Adrenal gland (tissue), 12 donors: ENCODE results near the gene ANKS3. TPM values are rescaled to one million over a fixed set of nuclear protein-coding genes. Genes with fewer than 3 reads are reported as not detected.

ENCODE experiments used
- DNase-seq, 7 donors: peaks; one replicate each; pipeline ENCODE4 v3.0.0-alpha.2; 2019 to 2020
- H3K27ac ChIP-seq, 5 donors: fragments of 200-600 bp; sonication (generic) in 4 of 5; 1 replicate in 3 of 5; 2 replicates in 2 of 5; pipeline versions ENCODE4 v1.5.1 to v1.8.0; 2016 to 2020; ENCODE audit warnings: mild to moderate bottlenecking in 1 of 5
- H3K27me3 ChIP-seq: fragments of 200-600 bp; 2 replicates; pipeline ENCODE4 v1.8.0; 2021
- H3K36me3 ChIP-seq, 2 donors: fragments of 200-600 bp; replicated peaks in 1 of 2; 1 replicate in 1 of 2; 2 replicates in 1 of 2; pipeline versions ENCODE4 v1.5.1 to v1.8.0; 2018 to 2022
- H3K4me1 ChIP-seq, 2 donors: fragments of 200-600 bp; replicated peaks in 1 of 2; 1 replicate in 1 of 2; 2 replicates in 1 of 2; pipeline versions ENCODE4 v1.5.1 to v1.8.0; 2018 to 2021
- H3K4me3 ChIP-seq, 4 donors: fragments of 200-600 bp; sonication (generic) in 3 of 4; one replicate each; pipeline ENCODE4 v1.5.1; 2016 to 2018
- H3K9me3 ChIP-seq, 3 donors: fragments of 200-600 bp; sonication (generic) in 1 of 3; replicated peaks in 1 of 3; 1 replicate in 2 of 3; 2 replicates in 1 of 3; pipeline versions ENCODE4 v1.5.1 to v1.8.0; 2016 to 2021
- POLR2A ChIP-seq, 2 donors: fragments of 450-650 bp; IDR thresholded peaks; one replicate each; pipeline ENCODE4 v1.6.1; 2017; ENCODE audit warnings: antibody characterized with exemption in 2 of 2, mild to moderate bottlenecking in 2 of 2, moderate library complexity in 1 of 2
- WGBS, 4 donors: extraction: QIAGEN DNeasy Blood & Tissue Kit in 2 of 4; methylation state at CpG; one replicate each; pipeline versions ENCODE4 v1.1.5 to v1.1.7; 2013 to 2017; 5-methylcytosine and 5-hydroxymethylcytosine counted together
- intact Hi-C, 2 donors: fragments of 100-400 bp; cut with DNase I; formaldehyde crosslinking; loops; one replicate each; pipeline versions ENCODE4 v1.14.1 to v1.15.0; 2022 to 2023
- polyA plus RNA-seq, 3 donors: library from polyadenylated mRNA; stranded (reverse); fragments of 200-250 nt in 2 of 3; fragments of 350-450 nt in 1 of 3; fragmentation: Illumina TruSeq in 1 of 3; extraction: RNeasy Lipid Tissue Mini Kit (QIAGEN cat#74804) in 1 of 3; gene quantifications; one replicate each; pipeline ENCODE4 v1.2.3, GENCODE V29; 2013 to 2014
- total RNA-seq, 9 donors: library from RNA; depleted of rRNA in 4 of 9; stranded (reverse); fragments of >200 nt in 4 of 9; fragments of 120-200 nt in 1 of 9; fragmentation: NEBNext Ultra II Directional in 1 of 9; extraction: Animal tissue kit (Norgen Biotek cat#: 25700) in 1 of 9; gene quantifications; one replicate each; pipeline versions ENCODE4 v1.1.0 to v1.2.4, GENCODE V29; 2013 to 2023
- TF ChIP-seq, protein P1 (sequence below), 6 experiments: fragments of 450-650 bp in 4 of 6; fragments of 200-600 bp in 2 of 6; sonication (generic) in 1 of 6; IDR thresholded peaks; 1 replicate in 5 of 6; 2 replicates in 1 of 6; pipeline versions ENCODE4 v1.5.1 to v1.8.0; 2016 to 2021; ENCODE audit warnings: antibody characterized with exemption in 6 of 6, mild to moderate bottlenecking in 2 of 6, moderate library complexity in 1 of 6
- donor health status: healthy with polysubstance abuse.
- donor health status: Bipolar disorder and iron deficiency.
- donor health status: DM: yes; HTN: yes; CAD: no.
- donor health status: DM: no; HTN: no; CAD: no.
- donor health status: DM: no; HTN: no; CAD: no.
- donor health status: DM: yes; HTN: yes; CAD: no.

Gene ANKS3
- total and polyA plus RNA-seq, 12 donors, result 7.2 to 118 (median 19.1) TPM

DNA sequence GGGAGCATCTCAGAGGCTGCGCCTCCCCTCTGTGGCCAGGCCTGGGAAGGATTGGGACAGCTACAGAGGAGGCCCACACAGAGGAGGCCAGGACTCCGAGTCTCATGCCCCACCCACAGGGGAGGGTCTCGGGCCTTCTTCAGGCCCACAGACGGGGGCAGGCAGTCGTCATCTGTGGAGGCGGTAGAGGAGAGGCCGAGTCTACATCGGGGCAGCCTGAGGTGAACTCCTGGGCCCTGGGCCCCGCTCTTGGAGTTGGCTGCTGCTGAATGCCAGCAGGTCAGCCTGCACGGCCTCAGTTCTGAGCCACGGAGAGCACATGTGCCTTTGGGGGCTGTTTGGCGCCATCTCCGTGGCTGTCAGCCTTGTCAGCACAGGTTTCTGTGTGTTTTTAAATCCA, 48.8 kb downstream of the ANKS3 start:
- 50 to 93% (median 83%) methylated on average over 1 to 13 of the region's 13 CpGs for WGBS, 4 donors

DNA sequence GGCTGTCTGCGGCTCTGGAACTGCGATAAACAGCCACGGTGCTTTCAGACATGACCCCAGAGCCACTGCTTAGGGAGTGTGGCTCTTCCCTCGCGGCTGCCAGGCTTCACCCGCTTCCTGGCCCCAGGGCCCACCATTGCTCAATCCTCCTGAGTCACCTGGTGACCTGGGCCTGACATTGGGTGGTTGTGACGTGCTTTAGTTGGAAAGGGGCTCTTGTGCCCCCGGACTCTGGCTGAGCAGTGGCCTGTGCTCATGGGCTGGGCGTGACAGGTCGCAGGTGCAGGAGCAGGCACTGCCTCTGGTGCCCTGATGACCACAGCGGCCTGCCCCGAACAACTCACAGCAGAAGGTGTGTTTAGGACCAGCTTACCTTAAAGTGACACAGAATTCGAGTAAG, 49.3 kb downstream of the ANKS3 start:
- Histone ChIP-seq H3K4me1 (peaks cover 7 to 15% of the 10 kb centered on the region in 2 donors), H3K9me3 (no peaks in the 10 kb centered on the region), H3K27me3 (no peaks in the 10 kb centered on the region), H3K4me3 (no peak overlapping the region), H3K27ac (no peak overlapping the region), H3K36me3 (peaks cover 0 to 60% of the 10 kb centered on the region in 2 donors)
- 80 to 90% (median 83%) methylated on average over 10 to 13 of the region's 13 CpGs for whole genome bisulfite sequencing, 4 donors
- intact Hi-C loops, result loop anchor here in 1 of 2 donors (5.0 kb wide), 1 partner anchor 57 kb away; no protein-coding TSS in a partner anchor
- TF ChIP-seq POLR2A (IDR thresholded peaks at IDR 0.05), result no peak
- TF ChIP-seq, protein P1, sequence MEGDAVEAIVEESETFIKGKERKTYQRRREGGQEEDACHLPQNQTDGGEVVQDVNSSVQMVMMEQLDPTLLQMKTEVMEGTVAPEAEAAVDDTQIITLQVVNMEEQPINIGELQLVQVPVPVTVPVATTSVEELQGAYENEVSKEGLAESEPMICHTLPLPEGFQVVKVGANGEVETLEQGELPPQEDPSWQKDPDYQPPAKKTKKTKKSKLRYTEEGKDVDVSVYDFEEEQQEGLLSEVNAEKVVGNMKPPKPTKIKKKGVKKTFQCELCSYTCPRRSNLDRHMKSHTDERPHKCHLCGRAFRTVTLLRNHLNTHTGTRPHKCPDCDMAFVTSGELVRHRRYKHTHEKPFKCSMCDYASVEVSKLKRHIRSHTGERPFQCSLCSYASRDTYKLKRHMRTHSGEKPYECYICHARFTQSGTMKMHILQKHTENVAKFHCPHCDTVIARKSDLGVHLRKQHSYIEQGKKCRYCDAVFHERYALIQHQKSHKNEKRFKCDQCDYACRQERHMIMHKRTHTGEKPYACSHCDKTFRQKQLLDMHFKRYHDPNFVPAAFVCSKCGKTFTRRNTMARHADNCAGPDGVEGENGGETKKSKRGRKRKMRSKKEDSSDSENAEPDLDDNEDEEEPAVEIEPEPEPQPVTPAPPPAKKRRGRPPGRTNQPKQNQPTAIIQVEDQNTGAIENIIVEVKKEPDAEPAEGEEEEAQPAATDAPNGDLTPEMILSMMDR (IDR thresholded peaks at IDR 0.05), result no peak
- no peak for DNase-seq

More for the DNA sequence above, 48.8 kb downstream of the ANKS3 start:
- TF ChIP-seq, protein P1 (IDR thresholded peaks at IDR 0.05), result no peak
- TF ChIP-seq POLR2A (IDR thresholded peaks at IDR 0.05), result no peak
- H3K4me1 ChIP-seq, result peaks cover 7 to 15% of the 10 kb centered on the region in 2 donors
- no peak overlapping the region for H3K4me3 ChIP-seq
- no peak for DNase-seq
- H3K9me3 ChIP-seq, result no peaks in the 10 kb centered on the region
- intact Hi-C loops, result no loop called here
- peaks cover 0 to 56% of the 10 kb centered on the region in 2 donors for H3K36me3 ChIP-seq
- no peaks in the 10 kb centered on the region for H3K27me3 ChIP-seq
- no peak overlapping the region for H3K27ac ChIP-seq

DNA sequence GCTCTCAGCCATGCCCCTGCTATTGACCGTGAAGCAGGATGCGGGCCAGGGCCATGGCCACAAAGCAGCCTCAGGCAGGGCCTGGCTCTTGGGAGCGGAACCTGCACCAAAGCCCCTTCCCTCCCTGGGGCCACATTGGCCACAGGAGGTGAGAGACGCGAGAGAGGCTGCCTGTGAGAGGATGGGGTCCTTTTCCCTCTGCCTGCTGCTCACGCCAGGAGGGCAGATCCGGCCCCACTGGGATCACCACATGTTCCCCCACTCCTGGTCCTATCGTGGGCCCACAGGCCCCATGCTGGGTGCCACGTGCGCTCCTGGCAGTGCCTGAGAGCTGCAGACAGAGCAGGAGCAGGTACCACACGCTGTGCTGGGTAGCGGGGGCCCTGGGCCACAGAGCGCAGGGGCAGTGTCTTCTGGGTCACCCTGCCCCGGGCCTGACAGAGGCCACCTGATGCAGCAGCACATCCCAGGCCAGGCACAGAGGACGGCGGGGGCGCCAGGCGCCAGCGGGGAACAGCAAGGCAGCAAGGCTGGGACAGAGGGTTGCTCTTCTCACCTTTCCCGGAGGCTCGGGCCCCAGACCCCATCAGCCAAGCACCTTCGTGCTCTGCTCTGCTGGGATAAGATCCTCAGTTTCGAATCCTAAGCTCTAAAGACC, 49.9 kb downstream of the ANKS3 start:
- 91 to 94% (median 91%) methylated on average over 2 to 23 of the region's 23 CpGs for whole genome bisulfite sequencing, 4 donors
- Histone ChIP-seq H3K36me3 (peaks cover 0 to 62% of the 10 kb centered on the region in 2 donors), H3K27me3 (no peaks in the 10 kb centered on the region), H3K9me3 (no peaks in the 10 kb centered on the region), H3K4me1 (peaks cover 7 to 15% of the 10 kb centered on the region in 2 donors), H3K27ac (no peak overlapping the region), H3K4me3 (no peak overlapping the region)
- TF ChIP-seq POLR2A (IDR thresholded peaks at IDR 0.05), result no peak
- DNase-seq, result peak in 2 of 7 donors; percentile 11 to 27
- intact Hi-C loops, result loop anchor here in 1 of 2 donors (5.0 kb wide), 1 partner anchor 57 kb away; no protein-coding TSS in a partner anchor

DNA sequence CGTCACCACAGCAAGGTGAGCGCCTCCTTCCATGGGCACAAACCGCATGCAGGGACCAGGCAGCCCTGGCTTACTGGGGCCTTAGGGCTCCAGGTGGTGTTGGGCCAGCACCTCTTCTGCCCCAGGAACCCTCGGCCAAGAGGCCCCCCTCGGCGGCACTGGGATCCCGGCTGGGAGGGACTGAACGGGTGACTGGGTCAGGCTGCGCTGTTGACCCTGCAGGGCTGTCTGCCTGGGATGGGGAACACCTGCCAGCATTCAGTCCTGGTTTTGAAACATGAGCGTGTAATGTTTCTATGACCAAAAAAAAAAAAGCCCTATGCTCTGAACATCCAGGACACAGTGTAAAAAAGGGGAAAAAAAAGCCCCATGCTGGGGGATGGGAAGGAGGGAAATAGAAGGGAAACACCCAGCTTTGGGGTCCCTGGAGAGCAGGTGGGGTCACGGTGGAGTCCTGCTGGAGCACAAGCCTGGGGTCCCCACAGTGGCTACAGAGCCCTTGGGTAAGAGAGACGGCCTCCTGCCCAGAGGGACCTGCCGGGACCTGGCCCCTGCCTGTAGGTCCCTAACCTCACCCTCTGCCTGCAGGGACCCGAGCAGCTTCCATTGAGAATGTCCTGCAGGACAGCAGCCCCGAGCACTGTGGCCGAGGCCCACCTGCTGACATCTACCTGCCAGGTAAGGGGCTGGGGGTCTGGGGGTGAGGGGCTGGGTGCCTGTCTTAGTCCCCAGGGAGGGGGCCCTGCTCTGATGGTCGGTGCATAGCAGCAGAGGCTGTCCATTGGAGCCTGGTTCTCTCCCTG, 50.6 kb downstream of the ANKS3 start:
- DNase-seq, result no peak
- Histone ChIP-seq H3K27ac (peak overlapping the region in 1 of 5 donors; percentile 30), H3K4me1 (peaks cover 6 to 15% of the 10 kb centered on the region in 2 donors), H3K4me3 (no peak overlapping the region), H3K9me3 (no peaks in the 10 kb centered on the region), H3K27me3 (no peaks in the 10 kb centered on the region), H3K36me3 (peaks cover 0 to 59% of the 10 kb centered on the region in 2 donors)
- intact Hi-C loops, result loop anchor here in 1 of 2 donors (5.0 kb wide), 1 partner anchor 56 kb away; no protein-coding TSS in a partner anchor
- TF ChIP-seq, protein P1 (IDR thresholded peaks at IDR 0.05), result peak in 1 of 6 experiments; percentile 22
- no peak for TF ChIP-seq POLR2A (IDR thresholded peaks at IDR 0.05)
- 74 to 78% (median 77%) methylated on average over 10 to 17 of the region's 17 CpGs for WGBS, 4 donors
